Fibroblast of lung (primary cell): ENCODE data around the gene KRT32. TPM values are rescaled to one million over a fixed set of nuclear protein-coding genes. Genes with fewer than 3 reads are reported as not detected.
"Not testable (repeated sequence)": the region's sequence is repeated elsewhere in the genome, so short reads cannot be mapped to it uniquely, and the experiment has no call there.

Experiments used
- DNase-seq, 2 donors: peaks; one replicate each; pipeline versions ENCODE4 v3.0.0 to v3.0.0-alpha.2; 2010; ENCODE audit warnings: low read depth in 2 of 2
- H2AFZ ChIP-seq: 2 replicates; pipeline ENCODE4 v1.5.1; 2012; ENCODE audit warnings: low read length, control low read depth, inconsistent platforms
- H3K27ac ChIP-seq: 2 replicates; pipeline ENCODE4 v1.5.1; 2011; ENCODE audit warnings: low read length, control low read depth; ENCODE audit not compliant: insufficient read depth
- H3K27me3 ChIP-seq: 2 replicates; pipeline ENCODE4 v1.5.1; 2011; ENCODE audit warnings: mild to moderate bottlenecking, low read length; ENCODE audit not compliant: control insufficient read depth, insufficient read depth
- H3K36me3 ChIP-seq: 2 replicates; pipeline ENCODE4 v1.5.1; 2011; ENCODE audit warnings: low read length; ENCODE audit not compliant: control insufficient read depth, insufficient read depth
- H3K4me1 ChIP-seq: 2 replicates; pipeline ENCODE4 v1.5.1; 2011; ENCODE audit warnings: low read length; ENCODE audit not compliant: control insufficient read depth, insufficient read depth; ENCODE audit errors: extremely low read depth
- H3K4me2 ChIP-seq: 2 replicates; pipeline ENCODE4 v1.5.1; 2011; ENCODE audit warnings: low read length, control low read depth; ENCODE audit not compliant: insufficient read depth; ENCODE audit errors: extremely low read depth
- H3K4me3 ChIP-seq, 4 experiments: fragments of 200-600 bp in 1 of 4; sonication (generic) in 1 of 4; replicated peaks in 1 of 4; 2 replicates each; pipeline ENCODE4 v1.5.1; 2011 to 2016; ENCODE audit warnings: low read length in 4 of 4, low read depth in 3 of 4, mild to moderate bottlenecking in 3 of 4, control low read depth in 2 of 4, inconsistent platforms in 1 of 4, mixed read lengths in 1 of 4; ENCODE audit not compliant: insufficient read depth in 1 of 4; ENCODE audit errors: control extremely low read depth in 1 of 4
- H3K79me2 ChIP-seq: 2 replicates; pipeline ENCODE4 v1.5.1; 2012; ENCODE audit warnings: mild to moderate bottlenecking, low read length, inconsistent platforms; ENCODE audit not compliant: control insufficient read depth, insufficient read depth
- H3K9ac ChIP-seq: 2 replicates; pipeline ENCODE4 v1.5.1; 2011; ENCODE audit warnings: mild to moderate bottlenecking, low read length, control low read depth; ENCODE audit not compliant: insufficient read depth
- H3K9me3 ChIP-seq: 2 replicates; pipeline ENCODE4 v1.5.1; 2012; ENCODE audit warnings: low read depth, low read length; ENCODE audit not compliant: control insufficient read depth, insufficient read depth
- H4K20me1 ChIP-seq: 2 replicates; pipeline ENCODE4 v1.5.1; 2011; ENCODE audit warnings: low read length; ENCODE audit not compliant: control insufficient read depth, insufficient read depth; ENCODE audit errors: extremely low read depth
- CTCF ChIP-seq, 2 donors: IDR thresholded peaks in 1 of 2; conservative IDR thresholded peaks in 1 of 2; 1 replicate in 1 of 2; 2 replicates in 1 of 2; pipeline ENCODE4 v1.5.1; 2011 to 2012; ENCODE audit warnings: low read length in 2 of 2, control low read depth in 1 of 2, inconsistent platforms in 1 of 2, low read depth in 1 of 2, mild to moderate bottlenecking in 1 of 2
- EZH2 ChIP-seq: IDR thresholded peaks from 2 replicates; pipeline ENCODE4 v1.5.1; 2012; ENCODE audit warnings: low read length, control low read depth, mild to moderate bottlenecking; ENCODE audit errors: missing control alignments
- polyA plus RNA-seq, 2 donors: library from polyadenylated mRNA; depleted of rRNA in 1 of 2; stranded (reverse) in 1 of 2; unstranded in 1 of 2; fragments of >200 nt; gene quantifications; 2 replicates each; pipeline ENCODE4 v1.2.1, GENCODE V29; 2011 to 2012; ENCODE audit warnings: missing spikeins in 1 of 2
- total RNA-seq: library from RNA; depleted of rRNA; stranded (reverse); fragments of >200 nt; gene quantifications from 2 replicates; pipeline ENCODE4 v1.2.1, GENCODE V29; 2014

Gene KRT32
- total and polyA plus RNA-seq, 2 donors (not counting 1 experiment from before 2014, with no cell fraction given), result under 0.01 to 0.03 TPM

GRCh38 chr17:41428591-41429291, 38.4 kb downstream of the KRT32 start:
- DNase-seq, result peak; percentile 15 to 63
- Histone ChIP-seq H3K36me3 (no peaks in the 10 kb centered on the region), H3K4me1 (no peaks in the 10 kb centered on the region), H3K27ac (no peak overlapping the region), H2AFZ (no peak overlapping the region), H3K4me2 (no peak overlapping the region), H3K79me2 (no peaks in the 10 kb centered on the region), H3K4me3 (no peak overlapping the region), H3K9me3 (no peaks in the 10 kb centered on the region), H3K9ac (no peak overlapping the region), H3K27me3 (peaks cover 2% of the 10 kb centered on the region), H4K20me1 (no peaks in the 10 kb centered on the region)
- TF ChIP-seq EZH2, result no peak

DNA sequence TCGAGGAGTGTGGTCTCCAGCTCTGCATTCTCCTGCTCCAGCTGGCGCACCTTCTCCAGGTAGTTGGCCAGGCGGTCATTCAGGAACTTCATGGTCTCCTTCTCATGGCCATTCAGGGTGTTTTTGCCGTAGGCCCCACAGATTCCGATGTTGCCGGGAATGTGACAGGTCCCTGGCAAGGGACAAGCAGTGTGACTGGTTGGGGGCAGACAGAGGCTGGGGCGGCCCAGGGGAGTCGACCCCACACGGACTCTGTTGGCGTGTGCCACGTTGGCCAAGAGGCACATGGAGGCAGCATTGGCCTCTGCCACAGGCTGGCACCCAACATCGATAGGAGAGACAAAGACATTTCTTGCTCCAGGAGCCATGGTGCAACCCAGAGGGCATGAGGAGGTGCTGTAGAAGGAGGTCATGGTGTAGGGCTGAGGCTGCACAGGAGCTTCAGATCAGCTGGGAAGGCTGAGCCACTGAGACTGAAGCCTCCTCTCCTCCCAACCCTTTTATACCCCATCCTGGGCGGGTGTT, 43.0 kb downstream of the KRT32 start, which contains the start of gene KRT37:
Gene KRT37 (minus strand): TSS at position 475 of the 525 bp plus-strand sequence. CDS start 62 bp downstream, at position 413.
- no peaks in the 10 kb centered on the region for H3K9me3 ChIP-seq
- no peak within 1 kb of the TSS for H3K4me2 ChIP-seq
- no peaks in the 10 kb centered on the region for H3K36me3 ChIP-seq
- no peak within 1 kb of the TSS for H3K4me3 ChIP-seq
- H3K27me3 ChIP-seq, result peaks cover 2% of the 10 kb centered on the region
- no peaks in the 10 kb centered on the region for H4K20me1 ChIP-seq
- H3K4me1 ChIP-seq, result no peaks in the 10 kb centered on the region
- TF ChIP-seq CTCF (conservative IDR thresholded peaks at IDR 0.05 in 1 of 2, IDR thresholded peaks at IDR 0.05 in 1 of 2; ENCODE audit: low read depth in 1 of 2, low read length in 2 of 2), result no peak
- TF ChIP-seq EZH2, result no peak
- no peaks in the 10 kb centered on the region for H3K79me2 ChIP-seq
- H3K9ac ChIP-seq, result no peak within 1 kb of the TSS
- DNase-seq, result no peak
- H2AFZ ChIP-seq, result no peak within 1 kb of the TSS
- no peak within 1 kb of the TSS for H3K27ac ChIP-seq

- not testable (repeated sequence) for H4K20me1 ChIP-seq, H2AFZ ChIP-seq, H3K27ac ChIP-seq, H3K9me3 ChIP-seq, H3K79me2 ChIP-seq, H3K4me2 ChIP-seq, H3K9ac ChIP-seq, H3K4me1 ChIP-seq, H3K36me3 ChIP-seq, DNase-seq, H3K4me3 ChIP-seq, H3K27me3 ChIP-seq
These were observed 44.6 kb downstream of the KRT32 start for GRCh38 chr17:41422586-41422985.

GRCh38 chr17:41421617-41422016, 45.6 kb downstream of the KRT32 start:
- TF ChIP-seq EZH2, result no peak
- no peak for TF ChIP-seq CTCF (conservative IDR thresholded peaks at IDR 0.05 in 1 of 2, IDR thresholded peaks at IDR 0.05 in 1 of 2; ENCODE audit: low read depth in 1 of 2, low read length in 2 of 2)
- H3K4me2 ChIP-seq, result no peak overlapping the region

More at GRCh38 chr17:41421617-41422016, 45.6 kb downstream of the KRT32 start:
- no peaks in the 10 kb centered on the region for H4K20me1 ChIP-seq
- H2AFZ ChIP-seq, result no peak overlapping the region
- DNase-seq, result no peak
- no peak overlapping the region for H3K27ac ChIP-seq
- no peak overlapping the region for H3K4me3 ChIP-seq
- no peak overlapping the region for H3K9ac ChIP-seq
- no peaks in the 10 kb centered on the region for H3K36me3 ChIP-seq
- peaks cover 2% of the 10 kb centered on the region for H3K27me3 ChIP-seq
- no peaks in the 10 kb centered on the region for H3K79me2 ChIP-seq
- peaks cover 5% of the 10 kb centered on the region for H3K4me1 ChIP-seq
- no peaks in the 10 kb centered on the region for H3K9me3 ChIP-seq
